Muscle of leg (tissue), 11 donors: Measurements from ENCODE around the gene RAB11FIP3. TPM values are rescaled to one million over a fixed set of nuclear protein-coding genes. Genes with fewer than 3 reads are reported as not detected.
A peak's percentile ranks its signal among the peaks of the same experiment; 100 is the strongest.
"Not testable (repeated sequence)": the region's sequence is repeated elsewhere in the genome, so short reads cannot be mapped to it uniquely, and the experiment has no call there.

Experiments used
- DNase-seq: peaks from one replicate; pipeline ENCODE4 v3.0.0; 2013
- H3K27ac ChIP-seq: one replicate; pipeline ENCODE4 v1.5.1; 2013; ENCODE audit warnings: mild to moderate bottlenecking, low read length, control low read depth
- H3K27me3 ChIP-seq: one replicate; pipeline ENCODE4 v1.6.1; 2013; ENCODE audit warnings: low read length; ENCODE audit not compliant: control insufficient read depth, insufficient read depth
- H3K36me3 ChIP-seq: one replicate; pipeline ENCODE4 v1.6.1; 2013; ENCODE audit warnings: low read length; ENCODE audit not compliant: control insufficient read depth, insufficient read depth
- H3K4me1 ChIP-seq: one replicate; pipeline ENCODE4 v1.6.1; 2013; ENCODE audit warnings: low read length; ENCODE audit not compliant: control insufficient read depth, insufficient read depth
- H3K4me3 ChIP-seq: one replicate; pipeline ENCODE4 v1.5.1; 2013; ENCODE audit warnings: low read length, control low read depth
- H3K9me3 ChIP-seq: replicated peaks from 2 replicates; pipeline ENCODE4 v1.6.1; 2013; ENCODE audit warnings: low read depth, low read length; ENCODE audit not compliant: control insufficient read depth
- WGBS: methylation state at CpG from one replicate; pipeline ENCODE4 v1.1.5; 2013; ENCODE audit warnings: missing lambda C conversion rate; ENCODE audit not compliant: insufficient coverage; 5-methylcytosine and 5-hydroxymethylcytosine counted together
- polyA plus RNA-seq, 8 donors: library from polyadenylated mRNA; unstranded; fragments of 120-200 nt; gene quantifications; one replicate each; pipeline versions ENCODE4 v1.2.1 to v1.2.3, GENCODE V29; 2013; ENCODE audit warnings: inconsistent platforms in 1 of 8, low replicate concordance in 1 of 8; ENCODE audit not compliant: insufficient read length in 8 of 8, insufficient read depth in 1 of 8
- total RNA-seq: library from RNA; stranded (reverse); fragments of 120-200 nt; gene quantifications from one replicate; pipeline ENCODE4 v1.2.4, GENCODE V29; 2013

The RAB11FIP3 gene
- total and polyA plus RNA-seq, 9 donors: 13.9 to 35.8 (median 28.0) TPM

- Histone ChIP-seq H3K4me3 (peak within 1 kb of the TSS; percentile 94), H3K9me3 (no peaks in the 10 kb centered on the region), H3K27ac (peak within 1 kb of the TSS; percentile 88), H3K4me1 (peaks cover 23% of the 10 kb centered on the region), H3K36me3 (peaks cover 15% of the 10 kb centered on the region), H3K27me3 (no peaks in the 10 kb centered on the region)
- 0% methylated on average over 69 of the region's 91 CpGs for WGBS
- DNase-seq: peak; percentile 96
Observed at GRCh38 chr16:401468-402348, 23.7 kb upstream of the RAB11FIP3 start, which contains the start of gene DECR2. Gene DECR2, plus strand, starts transcription at chr16:401885. Its CDS starts 79 bp downstream, at chr16:401964.

GRCh38 chr16:404971-405486 is 20.4 kb upstream of the RAB11FIP3 start:
- WGBS: 73% methylated on average over 10 of the region's 12 CpGs
- H3K27ac ChIP-seq: no peak overlapping the region
- no peaks in the 10 kb centered on the region for H3K27me3 ChIP-seq
- peaks cover 11% of the 10 kb centered on the region for H3K4me1 ChIP-seq
- no peak for DNase-seq
- H3K9me3 ChIP-seq: no peaks in the 10 kb centered on the region
- H3K4me3 ChIP-seq: no peak overlapping the region
- H3K36me3 ChIP-seq: peaks cover 8% of the 10 kb centered on the region

- H3K9me3 ChIP-seq: no peaks in the 10 kb centered on the region
- H3K36me3 ChIP-seq: peaks cover 7% of the 10 kb centered on the region
- no peak overlapping the region for H3K4me3 ChIP-seq
- WGBS: 77% methylated on average over 24 of the region's 27 CpGs
- no peaks in the 10 kb centered on the region for H3K27me3 ChIP-seq
- no peak overlapping the region for H3K27ac ChIP-seq
- DNase-seq: no peak
- H3K4me1 ChIP-seq: peaks cover 5% of the 10 kb centered on the region
Observed at GRCh38 chr16:405548-406506, 19.6 kb upstream of the RAB11FIP3 start.

GRCh38 chr16:407253-407652 is 18.2 kb upstream of the RAB11FIP3 start:
- no peak for DNase-seq

GRCh38 chr16:410516-411178 is 14.8 kb upstream of the RAB11FIP3 start:
- Histone ChIP-seq H3K36me3 (peaks cover 14% of the 10 kb centered on the region), H3K4me3 (no peak overlapping the region), H3K27me3 (no peaks in the 10 kb centered on the region), H3K4me1 (no peaks in the 10 kb centered on the region), H3K27ac (no peak overlapping the region), H3K9me3 (no peaks in the 10 kb centered on the region)
- DNase-seq: no peak
- 87% methylated on average over 35 of the region's 36 CpGs for WGBS

More at GRCh38 chr16:407253-407652, 18.2 kb upstream of the RAB11FIP3 start:
- H3K4me3 ChIP-seq: no peak overlapping the region
- H3K27ac ChIP-seq: peak overlapping the region; percentile 13
- peaks cover 14% of the 10 kb centered on the region for H3K36me3 ChIP-seq
- WGBS: 68% methylated on average over 13 of the region's 16 CpGs
- no peaks in the 10 kb centered on the region for H3K27me3 ChIP-seq
- H3K4me1 ChIP-seq: peaks cover 2% of the 10 kb centered on the region
- H3K9me3 ChIP-seq: no peaks in the 10 kb centered on the region

- H3K4me3 ChIP-seq: no peak overlapping the region
- DNase-seq: no peak
- no peaks in the 10 kb centered on the region for H3K4me1 ChIP-seq
- peaks cover 14% of the 10 kb centered on the region for H3K36me3 ChIP-seq
- no peak overlapping the region for H3K27ac ChIP-seq
- no peaks in the 10 kb centered on the region for H3K27me3 ChIP-seq
- 93% methylated on average over 18 of the region's 26 CpGs for WGBS
- no peaks in the 10 kb centered on the region for H3K9me3 ChIP-seq
Observed at GRCh38 chr16:411576-412265, 13.7 kb upstream of the RAB11FIP3 start.

- 84% methylated on average over 17 of the region's 21 CpGs for WGBS
- Histone ChIP-seq H3K27me3 (no peaks in the 10 kb centered on the region), H3K9me3 (no peaks in the 10 kb centered on the region), H3K4me1 (no peaks in the 10 kb centered on the region), H3K36me3 (peaks cover 11% of the 10 kb centered on the region), H3K27ac (no peak overlapping the region), H3K4me3 (no peak overlapping the region)
- no peak for DNase-seq
Observed at GRCh38 chr16:414395-415169, 10.9 kb upstream of the RAB11FIP3 start.

GRCh38 chr16:415170-415498 is 10.3 kb upstream of the RAB11FIP3 start:
- peaks cover 11% of the 10 kb centered on the region for H3K36me3 ChIP-seq
- H3K4me3 ChIP-seq, H3K27ac ChIP-seq, DNase-seq, H3K9me3 ChIP-seq, H3K4me1 ChIP-seq, H3K27me3 ChIP-seq: not testable (repeated sequence)
- WGBS: no CpG with 5 or more reads among the region's 3 CpGs

GRCh38 chr16:422179-422578 is 3.3 kb upstream of the RAB11FIP3 start:
- DNase-seq, H3K4me3 ChIP-seq, H3K27me3 ChIP-seq, H3K9me3 ChIP-seq, H3K27ac ChIP-seq, H3K36me3 ChIP-seq: not testable (repeated sequence)
- no CpG with 5 or more reads among the region's 13 CpGs for WGBS
- H3K4me1 ChIP-seq: peaks cover 19% of the 10 kb centered on the region
